22Rv1 (cell line): Measurements from ENCODE around the gene GSK3B.

Experiments
- CTCF ChIP-seq: fragments of 450-650 bp; IDR thresholded peaks from 2 replicates; pipeline ENCODE4 v1.5.1; 2017; ENCODE audit warnings: mild to moderate bottlenecking
- ZFX ChIP-seq: fragments of 450-650 bp; IDR thresholded peaks from 2 replicates; pipeline ENCODE4 v1.6.1; 2017; ENCODE audit warnings: antibody characterized with exemption, borderline replicate concordance

DNA sequence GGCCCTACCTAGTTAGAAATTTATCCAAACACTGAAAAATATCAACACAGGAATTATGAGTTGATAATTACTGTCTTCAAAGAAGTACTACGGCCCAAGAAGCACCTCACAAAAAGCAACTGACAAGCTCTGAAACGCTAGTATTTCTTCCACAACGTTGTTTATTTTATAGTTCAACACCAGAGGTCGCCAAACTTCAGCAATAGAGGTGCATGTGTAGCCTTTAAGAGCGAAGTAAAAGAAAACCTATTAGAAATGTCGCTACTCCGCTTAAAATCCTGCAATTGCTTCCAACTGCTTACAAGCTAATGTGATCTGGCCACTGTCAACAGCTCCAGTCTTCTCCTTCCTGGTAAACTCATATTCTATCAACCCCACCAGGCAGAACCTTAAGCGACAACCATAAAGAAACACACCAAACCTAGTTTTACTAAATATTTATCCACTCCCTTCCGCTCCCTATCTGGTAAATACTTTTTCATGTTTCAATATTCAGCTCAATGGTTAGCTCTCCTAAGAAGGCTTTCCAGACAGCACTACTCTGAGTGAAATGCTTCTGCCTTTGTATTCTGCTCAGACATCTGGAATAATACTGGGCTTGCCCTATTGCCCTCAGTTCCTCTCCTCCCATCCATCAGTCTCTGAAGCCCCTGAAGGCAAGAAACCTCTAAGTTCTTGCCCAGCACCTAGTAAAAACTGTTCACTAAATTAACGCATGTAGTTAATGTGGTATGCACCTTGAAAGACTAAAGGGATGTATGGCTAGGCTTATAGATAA is 202.1 kb downstream of the GSK3B start:
- TF ChIP-seq CTCF (peak; percentile 85), ZFX (no peak)
